ENCODE measurements around the gene APOBEC3A.

GRCh38 chr22:38952281-38952993, 5.0 kb upstream of the APOBEC3A start:
- TF ChIP-seq CTCF (IDR thresholded peaks at IDR 0.05; ENCODE audit: insufficient read depth, low read length, poor library complexity, severe bottlenecking) (no peak), EZH2phosphoT487 (conservative IDR thresholded peaks at IDR 0.05; ENCODE audit: low read length) (no peak)
